ENCODE measurements around the gene ABCF1.
A peak's percentile ranks its signal among the peaks of the same experiment; 100 is the strongest.

ABCF1 gene

GRCh38 chr6:30560930-30561329 is 10.3 kb upstream of the ABCF1 start:
- no peak for DNase-seq

DNA sequence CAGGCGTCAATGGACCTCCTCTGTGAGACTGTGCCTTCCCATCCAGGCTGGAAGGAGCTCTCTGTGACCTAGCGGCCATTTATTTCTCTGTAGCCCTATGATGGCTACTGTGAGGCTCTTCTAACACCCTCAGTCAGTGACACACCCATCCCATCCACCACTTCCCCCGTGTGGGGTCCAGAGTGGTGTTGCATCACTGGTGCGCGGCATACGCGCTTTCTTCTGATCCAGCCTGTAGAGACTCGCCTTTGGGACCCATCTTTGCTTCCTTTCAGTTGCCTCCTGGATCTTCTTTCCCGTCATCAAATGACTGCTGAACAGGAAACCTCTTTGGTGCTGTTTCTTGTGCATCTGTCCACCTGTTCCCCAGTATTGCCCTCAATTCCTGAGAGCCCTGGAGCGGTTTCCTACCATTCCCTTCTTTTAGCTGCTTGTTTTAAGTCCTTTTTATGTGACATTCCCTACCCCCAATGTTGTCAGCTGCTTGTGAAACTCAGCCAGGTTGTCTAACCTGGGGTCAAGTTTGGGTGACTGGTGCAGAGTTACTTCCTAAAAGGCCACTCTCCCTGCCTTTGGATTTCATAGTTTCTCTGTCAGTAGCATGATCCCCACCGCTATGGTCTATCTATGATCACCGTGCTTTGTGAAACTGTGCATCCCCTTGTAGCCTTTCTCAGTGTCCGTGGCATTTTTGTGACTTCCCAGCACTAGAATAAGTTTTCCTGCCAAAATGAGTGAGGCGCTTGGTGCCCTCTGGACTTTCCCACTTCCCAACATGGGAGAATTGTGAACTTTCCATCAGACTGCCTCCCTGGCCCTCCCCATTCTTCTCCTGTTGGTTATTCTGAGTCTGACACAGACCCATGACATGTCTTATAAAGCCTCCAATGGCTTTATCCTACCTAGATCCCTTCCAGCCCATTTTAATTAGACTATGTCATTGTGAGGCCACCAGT is 8.5 kb upstream of the ABCF1 start:
- DNase-seq = no peak

DNA sequence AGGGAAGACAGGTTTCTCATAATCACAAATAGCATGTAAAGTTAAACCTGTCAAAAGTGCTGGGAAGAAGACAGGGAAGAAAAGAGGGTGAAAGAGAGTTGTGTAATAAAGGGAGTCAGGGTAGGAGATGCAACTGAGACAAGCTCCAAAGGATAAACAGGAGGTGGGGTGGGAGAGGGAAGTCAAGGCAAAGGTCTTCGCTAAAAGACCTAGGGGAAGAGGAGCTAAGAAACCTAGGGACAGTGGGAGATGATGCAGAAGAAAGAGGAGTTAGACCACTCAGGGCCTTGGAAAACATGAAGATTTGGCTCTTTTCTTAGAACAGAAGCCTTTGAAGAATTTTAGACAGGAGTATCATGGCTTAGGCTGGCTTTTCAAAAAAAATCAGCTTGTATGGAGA is 7.1 kb upstream of the ABCF1 start:
- DNase-seq = no peak

DNA sequence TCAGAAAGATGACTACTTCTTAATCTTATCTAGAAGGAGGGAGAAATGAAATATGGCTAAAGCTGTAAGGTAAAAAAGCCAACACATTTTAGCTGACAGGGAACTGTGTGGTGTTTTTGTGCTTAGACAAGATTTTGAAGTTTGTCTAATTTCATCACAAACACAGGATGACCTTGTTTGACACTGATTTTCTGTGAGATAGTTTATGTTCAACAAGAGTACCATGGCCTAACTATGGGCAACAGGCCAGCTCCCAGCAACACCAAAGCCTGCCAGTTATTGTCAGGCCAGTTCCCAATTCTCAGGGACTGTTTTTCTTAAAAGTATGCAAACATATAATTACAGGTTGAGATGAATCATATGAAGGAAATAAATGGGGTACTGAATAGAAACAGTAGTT is 5.5 kb upstream of the ABCF1 start:
- DNase-seq = no peak

DNA sequence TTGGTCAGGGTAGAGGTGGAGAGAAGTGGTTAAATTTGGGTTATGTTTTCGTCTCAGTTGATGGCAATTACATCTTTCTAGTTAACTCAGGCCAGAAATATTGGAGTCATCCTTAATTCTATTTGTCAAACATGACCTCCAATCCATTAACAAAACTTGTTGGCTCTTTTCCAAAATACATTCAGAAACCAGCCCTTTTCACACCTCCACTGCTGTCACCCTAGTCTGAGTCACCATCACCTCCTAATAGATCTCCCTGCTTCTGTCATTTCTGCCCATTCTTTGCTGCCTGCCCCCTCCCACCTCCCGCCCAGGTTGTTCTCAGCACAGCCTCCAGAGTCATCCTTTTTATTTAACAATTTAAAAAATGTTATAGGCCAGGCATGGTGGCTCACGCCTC is 3.0 kb upstream of the ABCF1 start:
- DNase-seq = no peak

DNA sequence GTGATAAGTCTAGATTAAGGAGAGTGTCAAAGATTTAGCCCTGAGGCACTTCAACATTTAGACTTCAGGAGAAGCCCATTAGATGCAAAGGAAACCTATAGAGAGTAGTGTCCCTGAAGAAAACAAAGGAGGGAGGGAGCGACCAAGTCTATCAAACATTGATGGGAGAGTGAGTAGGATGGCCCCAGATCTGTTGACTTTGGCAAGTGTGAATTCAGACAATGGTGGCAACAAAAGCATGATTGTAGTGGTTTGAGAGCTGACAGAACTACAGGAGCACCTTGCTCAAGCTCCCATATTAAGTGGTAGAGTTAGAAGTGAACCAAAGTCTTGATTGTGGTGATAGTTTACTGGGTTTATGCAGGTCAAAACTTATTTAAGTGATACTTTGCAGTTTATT is 979 bp upstream of the ABCF1 start:
- no peak for DNase-seq

DNA sequence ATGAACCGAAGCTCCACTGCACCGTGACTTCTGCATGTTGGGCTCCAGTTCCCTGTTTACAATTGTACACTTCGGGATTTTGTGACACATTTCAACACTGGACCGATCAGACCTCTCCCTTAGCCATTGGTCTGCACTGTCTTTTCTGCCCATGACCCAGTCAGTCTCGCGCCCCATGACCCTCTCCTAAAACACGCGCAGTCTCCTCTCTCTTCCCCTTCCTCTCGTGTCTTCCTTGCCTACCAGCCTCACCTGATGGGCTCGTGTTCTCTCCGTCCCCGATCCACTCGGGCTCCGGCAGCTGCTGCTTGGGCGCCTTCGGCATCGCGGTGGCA is 535 bp upstream of the ABCF1 start:
- no peak for DNase-seq

DNA sequence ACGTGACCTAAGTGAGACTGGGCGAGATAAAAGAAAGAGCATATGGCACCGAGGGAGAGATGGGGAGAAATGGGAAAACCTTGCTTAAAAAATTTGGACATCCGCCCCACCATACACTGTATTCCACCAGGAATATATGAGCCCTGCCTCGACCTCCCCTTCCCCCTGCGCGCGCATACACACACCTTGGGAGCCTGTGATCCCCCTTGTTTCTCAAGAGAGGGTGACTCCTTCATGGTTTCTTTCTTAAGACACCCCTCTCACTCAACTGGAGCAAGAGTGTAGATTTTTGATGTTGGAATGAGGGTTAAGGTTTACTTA is 480 bp downstream of the ABCF1 start:
- DNase-seq = no peak

DNA sequence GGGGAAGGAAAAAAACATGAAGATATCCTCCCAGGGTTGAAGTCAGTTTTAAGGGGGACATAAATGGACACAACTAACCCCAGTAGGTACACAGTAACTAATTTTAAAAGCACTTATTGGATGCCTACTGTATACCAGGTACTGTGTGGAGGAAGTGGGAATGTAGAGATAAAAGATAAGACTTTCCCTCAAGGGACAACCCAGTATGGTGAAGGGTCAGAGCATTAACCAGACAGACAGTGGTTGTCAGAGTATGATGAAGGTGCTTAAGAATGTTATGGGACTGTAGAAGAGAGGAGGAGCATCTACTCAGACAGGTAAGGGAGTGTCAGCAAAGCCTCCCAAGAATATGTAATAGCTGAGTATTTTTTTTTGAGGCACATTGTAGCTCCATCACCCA is 906 bp downstream of the ABCF1 start:
- DNase-seq = no peak

DNA sequence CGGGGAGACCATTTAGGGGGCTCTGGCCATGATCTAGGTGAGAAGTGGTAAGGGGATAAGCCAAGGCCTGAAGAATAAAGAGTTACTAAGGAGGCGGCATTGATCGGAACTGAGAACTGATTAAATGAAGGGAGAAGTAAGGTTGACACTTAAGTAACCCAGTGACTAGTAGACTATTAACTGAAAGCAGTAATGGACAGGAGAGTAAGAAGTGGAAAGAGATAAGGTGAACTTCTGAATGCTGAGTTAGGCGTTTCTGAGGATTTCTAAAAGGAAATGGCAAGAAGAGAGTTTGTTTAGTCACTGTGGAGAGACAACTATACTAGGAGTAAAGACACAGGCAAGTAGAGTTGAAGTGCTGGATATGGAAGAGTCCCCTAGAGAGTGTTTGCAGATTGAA is 1.9 kb downstream of the ABCF1 start:
- no peak for DNase-seq

DNA sequence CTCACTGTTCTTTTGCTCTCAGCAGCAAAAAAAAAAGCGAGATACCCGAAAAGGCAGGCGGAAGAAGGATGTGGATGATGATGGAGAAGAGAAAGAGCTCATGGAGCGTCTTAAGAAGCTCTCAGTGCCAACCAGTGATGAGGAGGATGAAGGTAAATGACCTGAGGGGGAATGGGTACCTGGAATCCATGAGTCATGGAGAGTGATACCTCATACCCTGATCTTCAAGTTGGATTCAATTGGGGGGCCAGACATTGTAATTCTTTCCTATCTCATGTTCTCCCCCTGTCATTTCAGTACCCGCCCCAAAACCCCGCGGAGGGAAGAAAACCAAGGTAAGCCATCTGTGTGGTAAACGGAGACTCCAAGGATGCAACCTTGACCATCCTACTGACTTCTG is 6.8 kb downstream of the ABCF1 start:
- DNase-seq = no peak

GRCh38 chr6:30583921-30584320 is 12.7 kb downstream of the ABCF1 start:
- DNase-seq = no peak

- no peak for DNase-seq
These were observed 18.6 kb downstream of the ABCF1 start for GRCh38 chr6:30589754-30590358.

DNA sequence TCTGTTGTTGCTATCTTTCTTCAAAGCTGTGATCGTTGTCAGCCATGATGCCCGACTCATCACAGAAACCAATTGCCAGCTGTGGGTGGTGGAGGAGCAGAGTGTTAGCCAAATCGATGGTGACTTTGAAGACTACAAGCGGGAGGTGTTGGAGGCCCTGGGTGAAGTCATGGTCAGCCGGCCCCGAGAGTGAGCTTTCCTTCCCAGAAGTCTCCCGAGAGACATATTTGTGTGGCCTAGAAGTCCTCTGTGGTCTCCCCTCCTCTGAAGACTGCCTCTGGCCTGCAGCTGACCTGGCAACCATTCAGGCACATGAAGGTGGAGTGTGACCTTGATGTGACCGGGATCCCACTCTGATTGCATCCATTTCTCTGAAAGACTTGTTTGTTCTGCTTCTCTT is 19.3 kb downstream of the ABCF1 start:
- no peak for DNase-seq

GRCh38 chr6:30591008-30591407 is 19.8 kb downstream of the ABCF1 start:
- no peak for DNase-seq

DNA sequence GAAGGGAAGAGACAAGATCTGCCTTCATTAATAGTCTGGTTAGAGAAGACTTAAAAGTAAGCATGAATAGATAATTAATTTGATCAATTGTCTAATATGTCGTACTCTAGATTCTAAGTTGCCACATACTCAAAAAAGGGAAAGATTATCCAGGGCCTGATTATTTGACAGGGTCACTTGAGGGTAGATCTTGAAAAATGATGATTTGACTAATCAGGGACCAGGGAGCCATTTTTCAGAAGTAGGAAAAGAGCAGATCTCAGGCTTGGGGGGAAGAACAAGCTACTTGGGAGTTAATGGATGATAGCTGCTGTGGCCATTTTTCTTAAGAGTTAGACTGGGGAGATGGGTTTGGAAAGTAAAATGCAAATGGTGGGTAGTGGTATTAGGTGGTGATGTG is 21.0 kb downstream of the ABCF1 start:
- DNase-seq = no peak

DNA sequence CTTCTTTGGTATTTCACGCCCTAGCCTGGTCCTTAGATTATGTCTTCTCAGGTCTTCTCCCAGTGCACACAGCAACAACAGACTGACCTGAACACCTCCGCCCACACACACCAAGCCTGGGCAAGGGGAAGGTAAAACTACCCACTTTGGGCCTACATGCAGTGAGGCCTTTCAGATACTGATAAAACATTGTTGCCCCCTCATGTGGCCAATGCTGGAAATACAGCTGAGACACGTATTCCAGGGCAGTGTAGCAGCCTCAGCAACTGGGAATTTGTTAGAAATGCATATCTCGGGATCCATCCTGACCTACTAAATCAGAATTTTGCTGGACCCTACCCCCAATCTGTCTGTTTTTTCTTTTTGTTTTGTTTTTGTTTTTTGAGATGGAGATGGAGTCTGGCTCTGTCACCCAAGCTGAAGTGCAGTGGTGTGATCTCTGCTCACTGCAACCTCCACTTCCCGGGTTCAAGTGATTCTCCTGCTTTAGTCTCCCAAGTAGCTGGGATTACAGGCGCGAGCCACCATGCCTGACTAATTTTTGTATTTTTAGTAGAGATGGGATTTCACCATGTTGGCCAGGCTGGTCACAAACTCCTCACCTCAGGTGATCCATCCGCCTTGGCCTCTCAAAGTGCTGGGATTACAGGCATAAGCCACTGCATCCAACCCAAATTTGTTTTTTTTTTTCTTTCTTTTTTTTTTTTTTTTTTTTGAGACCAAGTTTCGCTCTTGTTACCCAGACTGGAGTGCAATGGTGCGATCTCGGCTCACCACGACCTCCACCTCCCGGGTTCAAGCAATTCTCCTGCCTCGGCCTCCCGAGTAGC is 26.3 kb downstream of the ABCF1 start:
- peak; percentile 70 for DNase-seq

DNA sequence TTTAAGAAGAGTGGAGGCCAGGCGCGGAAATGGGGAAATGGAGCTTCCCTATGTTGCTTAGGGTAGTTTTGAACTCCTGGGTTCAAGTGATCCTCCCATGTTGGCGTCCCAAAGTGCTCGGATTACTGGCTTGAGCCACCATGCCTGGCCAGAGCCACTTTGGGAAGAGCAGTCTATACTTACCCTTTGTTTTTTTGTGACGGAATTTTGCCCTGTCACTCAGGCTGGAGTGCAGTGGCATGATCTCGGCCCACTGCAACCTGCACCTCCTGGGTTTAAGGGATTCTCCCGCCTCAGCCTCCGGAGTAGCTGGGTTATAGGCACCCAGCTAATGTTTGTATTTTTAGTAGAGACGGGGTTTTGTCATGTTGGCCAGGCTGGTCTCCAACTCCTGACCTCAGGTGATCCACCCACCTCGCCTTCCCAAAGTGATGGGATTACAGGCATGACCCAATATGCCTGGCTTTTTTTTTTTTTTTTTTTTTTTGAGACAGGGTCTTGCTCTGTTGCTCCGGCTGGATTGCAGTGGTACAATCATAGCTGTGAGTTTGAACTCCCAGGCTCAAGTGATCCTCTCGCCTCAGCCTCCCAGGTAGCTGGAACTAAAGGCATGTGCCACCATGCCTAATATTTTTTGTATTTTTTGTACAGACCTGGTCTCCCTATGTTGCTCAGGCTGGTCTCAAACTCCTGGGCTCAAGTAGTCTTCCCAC is 27.8 kb downstream of the ABCF1 start:
- DNase-seq = no peak

DNA sequence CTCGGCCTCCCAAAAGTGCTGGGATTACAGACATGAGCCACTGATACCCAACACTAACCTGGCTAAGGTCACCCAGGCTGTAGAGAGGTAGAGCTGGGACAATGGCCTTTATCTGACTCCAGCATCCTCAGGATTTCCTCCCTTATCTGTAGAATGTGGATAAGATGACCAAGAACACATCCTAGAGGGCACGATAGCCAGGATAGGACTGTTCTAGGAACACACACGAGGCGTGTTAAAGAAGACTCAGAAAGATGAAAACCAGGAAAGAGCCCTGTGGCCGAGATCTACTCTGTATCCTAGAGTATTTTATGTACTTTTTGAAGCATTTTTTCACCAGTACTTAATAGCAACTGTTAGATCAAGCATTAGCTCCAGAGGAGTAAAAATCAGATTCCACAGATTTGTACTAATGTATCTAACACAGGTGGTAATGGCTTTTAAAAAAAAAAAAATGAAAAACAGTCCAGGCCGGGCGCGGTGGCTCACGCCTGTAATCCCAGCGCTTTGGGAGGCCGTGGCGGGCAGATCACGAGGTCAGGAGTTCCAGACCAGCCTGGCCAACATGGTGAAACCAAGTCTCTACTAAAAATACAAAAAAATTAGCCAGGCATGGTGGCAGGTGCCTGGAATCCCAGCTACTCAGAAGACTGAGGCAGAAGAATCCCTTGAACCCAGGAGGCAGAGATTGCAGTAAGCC is 28.5 kb downstream of the ABCF1 start:
- DNase-seq = no peak

DNA sequence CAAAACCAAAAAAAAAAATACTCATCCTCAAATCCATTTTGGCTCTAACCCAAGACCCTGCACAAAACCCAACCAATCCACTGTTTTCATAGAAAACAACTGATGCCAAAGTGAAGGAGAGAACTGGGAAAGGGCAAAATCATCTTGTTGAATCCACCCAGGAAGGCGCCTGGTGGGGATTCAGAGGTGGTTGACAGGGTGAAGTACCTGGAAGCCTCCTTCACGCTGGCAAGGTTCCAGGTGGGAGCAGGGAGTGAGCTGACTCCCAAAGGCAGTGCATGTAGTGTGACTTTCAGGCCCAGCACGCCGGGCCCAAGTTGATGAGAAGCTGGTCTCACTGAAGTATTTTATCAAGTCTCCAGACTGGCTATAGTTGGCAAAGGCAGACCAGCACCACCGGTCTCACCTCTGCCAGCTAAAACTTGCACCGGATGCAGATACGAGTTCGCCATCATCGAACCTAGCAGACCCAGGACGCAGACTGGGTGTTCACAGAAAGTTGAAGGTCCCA is 29.3 kb downstream of the ABCF1 start:
- no peak for DNase-seq

DNA sequence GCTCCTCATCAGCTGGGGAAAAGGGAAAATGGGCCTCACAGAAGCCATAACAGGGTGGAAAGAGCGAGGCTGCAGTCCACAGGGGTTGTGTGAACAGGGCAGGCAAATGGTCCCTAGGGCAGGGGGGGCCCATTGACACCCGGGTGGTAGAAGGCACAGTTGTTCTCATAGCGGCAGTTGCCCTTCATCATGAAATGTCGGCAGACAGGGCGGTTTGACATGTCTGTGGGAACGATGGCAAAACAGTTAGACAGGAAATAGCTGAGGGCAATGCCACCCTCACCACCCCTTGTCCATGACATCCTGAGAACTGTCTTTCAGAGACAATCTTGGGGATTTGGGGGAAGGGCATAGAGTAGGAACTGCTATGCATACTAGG is 30.2 kb downstream of the ABCF1 start:
- DNase-seq = no peak

GRCh38 chr6:30601815-30602641 is 30.8 kb downstream of the ABCF1 start:
- DNase-seq = no peak

Measured in amniotic stem cell (primary cell).